T-helper 9 cell (primary cell): ENCODE data around the gene DACH1.

Experiments
- DNase-seq: peaks from one replicate; pipeline ENCODE4 v3.0.0-alpha.2; 2020

The DACH1 gene

DNA sequence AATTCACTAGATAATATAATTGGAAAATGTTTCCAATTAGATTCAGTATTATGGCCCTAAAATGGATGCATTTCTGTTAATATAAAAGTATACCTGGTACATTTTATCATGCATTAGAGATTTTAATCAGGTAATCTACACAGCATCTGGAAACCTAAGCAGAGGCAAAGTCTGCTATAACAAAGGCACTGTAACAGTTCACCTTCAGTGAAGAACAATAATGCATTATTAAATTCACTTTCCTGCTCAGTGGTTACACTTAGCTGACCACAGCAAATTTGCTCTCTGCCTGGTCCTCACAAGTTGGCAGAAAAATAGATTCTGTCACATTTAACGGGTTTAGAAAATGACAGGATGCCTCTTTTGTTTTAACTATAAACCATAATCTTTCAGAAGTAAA lies 326.9 kb downstream of the DACH1 start:
- DNase-seq, result no peak

DNA sequence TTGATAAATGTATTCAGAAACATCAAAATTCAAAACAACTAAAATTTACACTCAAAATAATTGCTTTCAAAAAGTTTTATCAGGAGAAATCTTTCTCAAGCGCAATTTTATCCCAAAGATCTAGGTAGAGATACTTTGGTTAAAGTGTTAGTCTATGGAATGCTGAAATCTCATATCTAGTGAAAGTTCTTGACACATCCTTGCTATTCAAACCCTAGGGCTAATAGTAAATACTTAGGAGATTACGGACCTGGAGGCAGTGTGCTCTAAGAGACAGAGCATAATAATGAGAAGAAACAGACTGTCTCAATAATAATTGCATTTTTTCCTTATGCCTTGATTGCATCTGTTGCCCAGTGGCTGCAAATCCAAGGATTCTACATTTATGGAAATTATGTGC lies 330.8 kb downstream of the DACH1 start:
- no peak for DNase-seq

DNA sequence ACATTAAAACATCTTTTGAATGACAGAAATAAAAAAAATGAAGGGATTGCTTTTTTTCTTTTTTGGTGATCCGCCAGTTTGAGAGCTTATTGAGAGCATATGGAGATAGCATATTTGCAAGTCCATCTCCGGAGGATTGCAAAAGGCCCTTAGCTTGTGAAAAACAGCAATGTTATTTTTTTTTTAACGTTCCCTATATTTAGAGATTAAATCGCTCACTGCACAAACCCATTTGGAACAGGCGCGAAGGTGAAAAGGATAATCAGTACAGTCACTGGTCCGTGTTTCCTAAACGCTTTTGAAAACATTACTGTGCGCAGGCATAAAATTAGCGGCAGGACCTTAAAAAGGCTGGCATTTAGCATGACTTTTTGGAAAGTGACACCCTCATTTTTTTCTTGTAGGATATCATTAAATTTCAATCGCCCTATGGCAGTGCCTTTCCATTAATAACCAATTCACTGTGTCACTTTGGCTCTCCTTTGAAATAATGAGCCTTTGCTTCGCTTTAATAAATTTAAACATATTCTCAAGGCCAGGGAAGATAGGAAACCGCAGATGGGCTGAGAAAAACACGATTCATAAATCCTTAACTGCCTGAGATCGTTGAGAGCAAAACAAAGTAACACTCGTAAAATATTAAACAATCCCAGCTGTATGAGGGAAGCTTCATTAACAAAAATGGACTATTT lies 342.2 kb downstream of the DACH1 start:
- DNase-seq, result no peak

DNA sequence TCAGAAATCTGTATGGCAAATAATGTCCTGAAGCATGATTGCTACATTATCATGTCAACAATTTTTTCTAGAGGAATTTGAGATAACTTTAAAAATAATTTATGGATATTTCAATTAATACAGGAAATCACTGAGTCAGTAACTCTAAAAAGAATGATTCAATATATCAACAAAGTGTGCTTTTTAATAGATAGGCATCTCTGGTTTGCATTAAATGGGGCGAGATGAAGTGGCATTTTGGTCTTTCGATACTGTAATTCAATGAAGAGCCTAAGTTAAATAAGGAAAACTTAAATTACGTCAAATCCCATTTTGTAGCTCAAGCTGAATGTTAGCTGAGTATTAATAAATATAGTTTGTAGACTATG lies 342.8 kb downstream of the DACH1 start:
- DNase-seq, result no peak

DNA sequence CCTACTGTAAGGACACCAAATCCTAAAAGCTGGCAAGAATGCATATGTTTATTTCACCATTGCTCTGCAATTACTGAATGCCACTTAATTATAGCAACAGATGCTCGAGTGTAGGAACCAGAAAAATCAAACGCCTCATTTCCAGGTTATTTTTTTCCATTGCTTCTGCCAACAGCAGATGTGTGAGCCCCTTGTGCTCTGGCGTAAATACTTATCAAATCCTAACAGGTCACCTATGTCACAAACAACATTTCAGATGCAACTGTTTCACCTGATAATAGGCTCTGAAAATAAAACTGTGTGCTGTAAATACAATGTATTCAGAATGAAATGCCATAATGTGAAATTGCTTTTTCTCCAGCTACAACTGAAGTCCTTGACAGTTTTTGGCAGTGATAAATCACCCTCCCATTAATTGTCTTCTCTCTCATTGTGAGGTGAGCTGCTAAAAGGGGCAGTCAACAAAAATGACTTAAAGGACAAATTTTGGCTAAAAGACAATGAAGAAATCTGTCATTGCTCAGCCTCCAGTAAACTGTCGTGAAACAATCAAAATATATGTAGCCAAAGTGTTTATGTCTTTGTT lies 344.0 kb downstream of the DACH1 start:
- DNase-seq, result no peak

DNA sequence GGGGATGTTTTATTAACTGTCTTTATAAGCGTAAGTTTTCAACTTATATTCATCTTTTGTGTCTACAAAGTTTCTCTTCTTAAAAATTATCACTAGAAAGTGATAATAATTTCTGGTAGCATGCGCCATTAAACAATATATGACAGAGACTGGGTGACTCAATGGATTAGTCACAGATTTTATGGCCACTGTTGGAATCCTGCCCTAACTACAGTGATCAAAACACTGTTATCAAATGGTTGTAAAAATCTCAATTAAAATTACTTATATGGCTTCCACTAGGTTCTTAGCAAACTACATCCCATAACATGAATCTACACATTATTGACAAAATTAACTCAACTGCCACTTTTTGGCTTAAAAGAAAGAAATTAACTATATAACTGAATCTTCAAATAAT lies 350.0 kb downstream of the DACH1 start:
- no peak for DNase-seq

DNA sequence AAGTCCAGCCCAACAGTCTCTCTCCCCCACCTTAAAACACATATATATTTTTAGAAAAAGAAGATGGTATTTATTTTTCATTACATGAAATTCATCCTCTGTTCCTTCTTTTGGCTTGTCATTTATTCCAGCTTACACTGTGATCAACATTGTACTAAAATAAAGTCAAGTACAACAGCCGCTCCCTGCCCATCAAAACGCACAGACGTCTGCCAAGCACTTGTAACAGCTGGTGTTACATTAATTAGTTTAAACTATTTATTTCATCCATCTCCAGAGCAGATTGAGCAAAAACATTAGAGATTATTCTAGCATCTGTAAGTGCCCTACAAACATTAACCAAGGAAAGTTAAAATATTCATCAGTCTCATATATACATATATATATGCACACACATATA lies 350.5 kb downstream of the DACH1 start:
- DNase-seq, result no peak

DNA sequence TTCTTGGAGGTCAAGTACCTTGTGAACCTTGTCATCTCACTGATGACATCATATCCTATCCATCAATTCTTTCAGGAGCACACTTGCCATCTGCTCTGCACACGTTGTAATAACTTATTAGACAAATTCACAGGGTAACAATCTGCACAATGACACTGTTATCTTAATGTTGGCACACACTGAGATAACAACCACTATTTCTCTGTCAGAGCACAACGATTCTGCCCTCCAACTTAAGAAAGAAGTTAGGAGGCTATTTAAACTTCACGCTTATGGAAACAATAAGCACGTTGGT lies 351.3 kb downstream of the DACH1 start:
- DNase-seq, result no peak

DNA sequence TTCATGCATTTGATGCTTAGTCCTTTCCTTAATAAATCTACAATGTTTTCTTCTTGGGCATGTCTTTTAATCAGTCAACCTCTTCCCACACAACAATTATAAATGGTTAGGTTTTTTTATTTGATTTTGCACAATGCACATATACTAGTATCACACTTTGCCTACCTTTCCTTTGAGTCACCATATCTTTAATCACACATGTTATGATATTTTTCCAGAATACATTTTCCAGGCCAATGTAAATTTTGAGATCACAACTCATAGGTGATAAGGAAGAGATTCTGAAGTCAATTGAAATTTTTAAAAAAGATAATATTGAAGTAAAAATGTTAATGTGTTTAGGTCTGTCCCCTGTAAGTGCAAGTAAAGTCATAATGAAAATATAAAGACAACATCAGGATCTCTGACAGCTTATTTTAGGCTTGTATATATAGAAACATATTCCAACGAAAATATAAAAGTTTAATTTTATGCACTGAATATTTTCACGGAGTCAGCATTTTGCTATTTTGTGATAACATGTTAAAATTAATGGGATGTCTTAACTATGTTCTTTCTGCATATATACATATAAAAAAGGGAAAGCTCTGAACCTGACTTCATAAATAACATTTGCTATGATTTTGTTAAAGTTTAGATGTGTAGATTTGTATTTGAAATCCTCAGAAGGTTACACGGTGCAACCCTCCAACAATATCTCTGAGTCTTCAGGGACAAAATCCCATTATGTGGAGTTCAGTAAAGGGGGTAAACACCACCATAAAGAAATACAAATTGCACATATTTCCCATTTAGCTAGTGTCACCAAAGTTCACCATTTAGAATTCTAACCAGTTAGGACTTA lies 351.9 kb downstream of the DACH1 start:
- no peak for DNase-seq

DNA sequence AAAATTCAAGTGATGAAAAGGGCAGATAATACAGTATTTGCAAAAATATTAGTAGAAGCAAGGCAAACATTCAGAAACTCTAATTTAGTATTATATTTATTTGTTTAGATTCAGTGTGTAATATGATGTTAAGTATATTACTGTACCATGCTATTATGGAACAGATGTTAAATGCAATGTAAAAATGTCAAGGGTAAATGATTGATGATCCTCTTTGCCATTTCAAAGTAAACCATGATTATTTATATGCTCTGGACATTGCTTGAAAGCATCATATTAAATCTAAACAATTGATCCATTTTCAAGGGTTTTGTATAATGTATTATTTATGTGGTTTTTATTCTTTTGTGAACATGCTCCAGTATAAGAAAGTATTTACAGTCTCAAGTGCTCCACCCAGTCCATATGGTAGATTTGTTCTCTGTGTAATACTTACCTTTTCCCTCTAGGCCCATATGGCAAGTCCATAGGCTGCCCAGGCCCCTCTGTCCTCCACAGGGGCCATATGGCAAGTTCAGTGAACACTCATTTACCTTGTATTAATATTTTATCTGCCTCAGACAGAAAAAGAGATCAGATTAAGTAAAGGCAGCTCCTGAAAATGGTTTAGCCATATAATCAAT lies 353.5 kb downstream of the DACH1 start:
- no peak for DNase-seq

DNA sequence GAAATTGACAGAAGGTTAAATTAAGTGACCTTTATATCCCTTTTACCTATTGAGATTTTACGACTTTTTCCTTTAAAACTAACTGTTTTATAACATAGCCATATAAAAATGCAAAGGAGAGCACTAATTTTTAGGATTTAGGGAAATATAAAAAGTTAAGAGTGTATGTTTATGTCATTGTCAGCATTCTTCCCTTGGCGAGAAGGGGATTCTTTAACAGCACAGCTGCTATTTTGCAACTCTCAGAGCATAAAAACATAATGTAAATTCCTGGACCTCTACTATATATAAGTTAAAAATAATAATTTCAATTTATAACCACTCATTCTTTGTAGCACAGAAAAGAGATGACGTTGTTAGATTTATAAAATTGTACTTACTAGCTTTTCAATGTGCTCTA lies 363.2 kb downstream of the DACH1 start:
- DNase-seq, result no peak

DNA sequence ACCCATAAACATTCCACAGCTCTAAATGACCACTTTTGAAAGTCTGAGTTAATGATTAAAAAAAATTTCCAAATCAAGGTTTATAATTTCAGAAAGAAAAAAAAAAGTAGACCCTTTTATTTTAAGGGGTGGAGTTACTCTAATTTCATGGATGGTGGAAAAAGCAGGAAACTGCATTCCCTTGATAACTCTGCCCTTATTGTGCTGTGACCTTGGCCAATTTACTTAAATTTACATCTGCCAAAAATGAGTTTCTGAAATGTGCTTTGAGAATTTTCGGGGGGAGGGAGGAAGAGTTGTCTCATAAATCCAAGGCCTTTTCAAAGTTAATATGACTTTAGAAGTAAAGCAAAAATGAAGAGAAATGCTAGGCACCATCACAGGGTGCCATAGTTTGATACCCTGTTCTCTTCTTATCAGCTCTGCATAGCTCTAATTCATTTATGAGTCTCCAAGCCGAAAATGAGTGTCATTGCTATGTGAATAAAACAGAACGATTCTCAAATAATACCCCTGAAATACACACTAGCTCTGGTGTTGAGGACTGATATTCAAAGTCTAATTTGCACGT lies 367.0 kb downstream of the DACH1 start:
- DNase-seq, result no peak

DNA sequence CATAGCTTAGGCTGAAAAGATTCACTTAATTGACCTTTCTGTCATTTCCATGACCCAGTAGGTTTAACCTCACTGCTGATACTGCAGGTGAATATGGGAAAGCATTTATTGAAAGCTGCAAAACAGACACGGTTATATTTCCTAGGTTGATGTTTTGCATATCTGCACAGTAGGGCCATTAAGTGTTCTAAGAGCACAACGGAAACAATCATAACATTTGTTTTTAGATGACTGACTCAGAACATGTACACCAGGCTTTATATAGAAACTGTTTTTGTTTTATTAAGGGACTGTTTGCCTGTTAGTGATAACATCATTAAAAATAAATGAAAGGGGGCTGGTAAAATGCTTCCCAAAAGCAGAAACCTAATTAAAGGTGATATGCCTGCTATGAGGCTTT lies 367.8 kb downstream of the DACH1 start:
- no peak for DNase-seq

DNA sequence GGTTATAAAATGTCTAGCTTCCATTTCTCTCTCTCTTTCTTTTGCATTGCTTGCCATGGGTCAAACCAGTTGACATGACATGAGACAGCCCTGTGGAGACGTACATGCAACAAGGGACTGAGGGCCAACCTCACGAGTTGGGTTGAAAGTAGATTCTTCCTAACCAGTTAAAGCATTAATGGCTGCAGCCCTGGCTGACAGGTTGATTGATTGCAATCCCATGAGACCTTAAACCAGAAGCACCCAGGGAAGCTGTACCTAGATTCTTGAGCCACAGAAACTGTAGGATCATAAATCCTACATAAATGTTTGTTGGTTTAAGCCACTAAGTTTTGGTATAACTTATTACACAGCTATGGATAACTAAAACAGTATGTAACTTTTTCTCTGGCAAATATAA lies 373.8 kb downstream of the DACH1 start:
- no peak for DNase-seq

DNA sequence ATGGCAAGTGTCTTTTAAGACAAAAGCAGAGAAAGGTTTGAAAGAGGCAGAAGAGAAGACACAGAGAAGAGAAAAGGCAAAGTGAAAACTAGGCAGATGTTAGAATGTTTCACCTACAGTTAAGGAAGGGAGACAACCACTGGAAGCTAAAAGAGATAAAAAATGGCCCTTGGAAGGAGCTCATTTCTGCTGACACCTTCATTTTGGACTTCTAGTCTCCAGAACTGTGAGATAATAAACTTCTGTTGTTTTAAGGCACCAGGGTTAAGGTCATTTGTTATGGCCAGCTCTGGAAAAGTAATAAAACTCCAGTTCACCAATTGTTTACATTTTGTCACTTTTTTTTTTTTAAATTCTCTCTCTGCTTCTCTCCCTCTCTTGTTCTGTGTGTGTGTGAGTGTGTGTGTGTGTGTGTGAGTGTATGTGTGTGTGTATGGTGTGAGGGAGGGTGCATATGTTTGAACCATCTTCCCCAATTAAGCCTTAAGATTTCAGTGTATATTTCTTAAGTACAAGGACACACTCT lies 374.6 kb downstream of the DACH1 start:
- no peak for DNase-seq

DNA sequence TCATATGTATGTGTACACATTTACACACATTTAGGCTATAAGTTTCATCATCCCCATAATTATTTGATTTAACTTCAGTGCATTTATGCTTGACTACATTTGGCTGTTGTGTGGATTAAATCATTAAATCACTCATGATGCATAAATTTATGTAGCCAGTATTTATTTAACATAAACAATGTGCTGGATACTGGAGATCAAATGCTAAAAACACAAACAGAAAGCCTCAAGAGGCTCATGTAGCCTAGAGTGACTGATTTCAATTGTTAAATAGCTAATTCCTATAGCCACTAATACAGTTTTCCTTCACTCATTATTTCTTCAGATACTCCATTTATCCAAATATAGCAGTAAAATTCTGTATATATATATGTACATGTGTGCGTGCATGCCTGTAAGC lies 376.0 kb downstream of the DACH1 start:
- DNase-seq, result no peak

DNA sequence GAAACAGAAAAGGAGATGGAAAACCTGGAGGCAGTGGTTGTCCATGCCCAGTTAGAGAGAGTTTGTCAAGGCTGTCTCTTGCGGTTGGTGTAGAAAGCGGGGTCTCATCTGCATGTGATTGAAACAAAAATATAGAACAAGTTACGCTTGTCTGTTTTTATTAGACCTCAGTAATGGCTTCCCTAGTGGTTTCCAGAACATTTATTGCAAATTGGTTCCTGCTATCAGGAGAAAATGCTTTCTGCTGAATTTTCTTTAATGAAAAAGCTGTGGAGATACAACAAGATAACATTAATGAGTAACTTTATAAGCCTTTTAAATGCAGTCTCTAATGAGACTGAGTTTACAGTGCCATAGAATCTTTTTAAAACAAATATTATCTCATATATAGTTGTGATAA lies 378.0 kb downstream of the DACH1 start:
- DNase-seq, result no peak

DNA sequence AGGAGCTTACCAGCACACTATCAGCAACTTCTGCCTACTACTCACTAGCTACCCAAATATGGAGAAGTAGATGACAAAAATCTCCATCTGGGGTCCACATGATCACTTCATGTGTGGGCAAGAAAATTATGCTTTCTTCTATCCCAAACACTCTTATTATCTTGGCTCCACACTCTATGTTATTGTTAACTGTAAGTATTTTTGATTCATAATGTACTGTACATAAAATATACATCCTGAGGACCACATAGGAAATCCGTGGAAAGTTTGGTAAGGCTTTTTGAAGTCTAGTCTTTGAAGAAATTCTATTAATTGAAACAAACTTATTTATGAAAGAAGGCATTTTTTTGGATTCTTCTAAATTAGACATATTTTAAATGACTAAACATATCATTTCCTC lies 378.8 kb downstream of the DACH1 start:
- DNase-seq, result no peak

DNA sequence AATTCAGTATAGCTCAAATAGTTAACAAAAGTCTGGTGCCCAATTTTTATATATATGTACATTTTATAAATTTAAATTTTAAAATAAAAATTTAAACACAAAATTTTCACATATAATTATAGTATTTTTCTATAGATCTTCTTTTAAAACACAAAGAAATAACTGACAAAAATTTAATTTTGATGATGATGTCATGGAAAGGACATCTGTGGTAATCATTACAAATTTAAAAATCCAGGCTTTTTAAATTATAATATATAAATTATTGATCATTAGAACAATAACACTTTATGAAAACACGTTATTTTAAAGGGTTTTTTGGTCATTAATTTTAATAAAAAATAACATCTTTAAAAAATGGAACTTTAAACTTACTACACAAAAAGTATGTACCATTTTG lies 381.1 kb downstream of the DACH1 start:
- DNase-seq, result no peak

DNA sequence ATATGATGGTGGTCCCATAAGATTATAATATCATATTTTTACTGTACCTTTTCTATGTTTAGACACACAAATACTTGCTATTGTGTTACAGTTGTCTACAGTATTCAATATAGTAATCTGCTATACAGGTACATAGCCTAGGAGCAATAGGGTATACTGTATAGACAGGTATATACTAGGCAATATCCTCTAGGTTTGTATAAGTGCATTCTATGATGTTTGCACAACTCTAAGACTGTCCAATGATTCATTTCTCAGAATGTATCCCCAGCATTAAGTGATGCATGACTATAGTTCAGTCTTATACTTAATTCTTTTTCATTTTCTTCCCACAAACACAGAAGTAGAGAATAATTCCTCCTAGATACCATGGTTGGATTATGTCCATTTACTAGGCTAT lies 383.3 kb downstream of the DACH1 start:
- no peak for DNase-seq

DNA sequence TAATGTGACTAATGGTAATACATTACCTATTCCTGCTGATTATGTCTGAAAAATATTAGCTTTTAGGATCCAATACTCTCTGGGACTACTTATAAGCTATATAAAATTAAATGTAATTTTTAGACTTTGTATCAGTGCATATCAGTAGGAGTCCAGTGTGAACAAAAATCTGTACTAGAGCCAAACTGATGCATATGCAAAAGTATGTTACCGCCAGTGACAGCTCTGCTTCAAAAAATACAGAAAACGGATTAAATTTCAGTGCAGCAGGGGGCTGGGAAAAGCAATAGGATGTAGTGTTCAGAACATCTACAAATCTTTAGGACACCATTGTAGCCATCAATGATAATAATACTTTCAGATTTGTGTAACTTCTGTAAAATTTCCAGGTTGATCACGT lies 385.5 kb downstream of the DACH1 start:
- DNase-seq, result no peak

DNA sequence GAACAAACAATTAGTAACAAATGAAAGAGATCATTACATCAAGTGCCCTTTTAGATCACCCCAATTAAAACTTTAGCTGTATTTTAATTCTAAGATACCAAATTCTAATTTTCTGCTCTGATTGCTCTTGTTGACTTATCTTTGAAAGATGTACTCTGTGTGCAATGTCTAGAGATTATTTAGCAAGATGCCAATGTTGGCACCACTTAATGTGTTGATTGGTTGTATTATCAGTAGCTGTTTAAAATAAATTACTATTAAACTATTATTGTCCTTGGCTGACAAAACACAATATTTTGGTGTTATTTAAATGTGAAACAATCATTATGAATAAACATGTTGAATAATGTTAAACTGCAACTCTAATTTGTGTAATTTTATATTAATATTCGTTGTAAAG lies 386.0 kb downstream of the DACH1 start:
- DNase-seq, result no peak

DNA sequence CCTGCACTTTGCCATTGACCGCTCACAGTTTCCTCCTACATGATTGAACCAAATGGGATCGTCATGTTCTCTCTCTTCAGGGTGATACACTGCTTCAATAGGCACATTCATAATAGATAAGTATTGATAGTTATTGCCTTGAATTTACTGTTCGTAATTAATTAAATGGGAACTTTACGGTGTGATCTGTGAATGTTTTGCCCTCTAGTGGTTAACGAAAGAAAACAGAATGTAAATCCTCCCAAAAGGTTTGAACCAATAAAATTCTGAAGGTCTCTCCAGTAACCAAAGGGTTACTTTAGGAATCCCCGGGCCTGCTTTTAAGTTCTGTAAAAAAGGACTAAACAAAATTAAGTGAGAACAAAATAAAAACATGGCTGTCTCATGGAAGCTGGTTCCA lies 389.3 kb downstream of the DACH1 start:
- no peak for DNase-seq

DNA sequence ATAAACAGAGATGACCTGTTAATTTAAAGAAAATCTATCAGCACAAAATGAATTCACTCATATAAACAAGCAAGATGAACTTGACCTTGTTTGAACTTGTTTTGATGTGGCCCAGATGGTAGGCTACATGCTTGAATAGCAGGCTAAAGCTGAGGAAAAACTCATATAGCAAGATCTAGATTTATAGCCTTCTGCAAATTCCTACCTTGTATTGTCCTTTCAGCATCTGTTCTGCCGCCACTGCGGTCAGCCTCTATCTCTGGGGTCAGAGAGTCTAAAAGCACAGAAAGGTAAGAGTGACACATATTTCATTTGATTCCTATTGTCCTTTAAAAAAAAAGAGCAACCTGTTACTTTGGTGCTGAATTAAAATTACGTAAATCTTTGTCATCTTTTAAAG lies 392.1 kb downstream of the DACH1 start:
- DNase-seq, result no peak
